Right cardiac atrium (tissue), 5 donors: Measurements from ENCODE around the gene KCNK4. TPM values are rescaled to one million over a fixed set of nuclear protein-coding genes. Genes with fewer than 3 reads are reported as not detected.

Experiments used
- ATAC-seq, 2 donors: fragments of 200-7000 bp; cut with Tn5 transposase; one replicate each; pipeline versions ENCODE4 v1.8.0 to v1.9.1; 2020; ENCODE audit warnings: moderate library complexity in 2 of 2, mild to moderate bottlenecking in 1 of 2
- DNase-seq, 3 donors: peaks; one replicate each; pipeline ENCODE4 v3.0.0-alpha.2; 2020
- H3K27ac ChIP-seq: one replicate; pipeline ENCODE4 v1.5.1; 2013; ENCODE audit warnings: mild to moderate bottlenecking, low read length, control low read depth, moderate library complexity
- H3K27me3 ChIP-seq: one replicate; pipeline ENCODE4 v1.6.1; 2013; ENCODE audit not compliant: control insufficient read depth, insufficient read depth
- H3K4me1 ChIP-seq: one replicate; pipeline ENCODE4 v1.6.1; 2013; ENCODE audit warnings: low read length; ENCODE audit not compliant: control insufficient read depth, insufficient read depth
- H3K4me3 ChIP-seq: one replicate; pipeline ENCODE4 v1.5.1; 2013; ENCODE audit warnings: low read length, control low read depth
- H3K9me3 ChIP-seq: one replicate; pipeline ENCODE4 v1.6.1; 2013; ENCODE audit warnings: low read length; ENCODE audit not compliant: control insufficient read depth
- WGBS: extraction: QIAGEN DNeasy Blood & Tissue Kit; methylation state at CpG from one replicate; pipeline ENCODE4 v1.1.7; 2013; 5-methylcytosine and 5-hydroxymethylcytosine counted together
- intact Hi-C, 4 donors: fragments of 100-400 bp; cut with DNase I; formaldehyde crosslinking; loops; one replicate each; pipeline versions ENCODE4 v1.11.0 to v1.14.0; 2022 to 2023
- polyA plus RNA-seq: library from polyadenylated mRNA; stranded (reverse); fragments of 200-250 nt; gene quantifications from one replicate; pipeline ENCODE4 v1.2.3, GENCODE V29; 2013
- total RNA-seq, 4 donors: library from RNA; stranded (reverse); fragmentation: NEBNext Ultra II Directional; extraction: Animal tissue kit (Norgen Biotek cat#: 25700); gene quantifications; one replicate each; pipeline ENCODE4 v1.2.1, GENCODE V29; 2021
- donor health status: healthy with polysubstance abuse.
- donor health status: DM: no; HTN: yes; CAD: no.
- donor health status: DM: no; HTN: no; CAD: no.
- donor health status: DM: no; HTN: yes; CAD: no; lungs with severe emphysema.
- donor health status: DM: yes; HTN: yes; CAD: no.

KCNK4 gene
- total and polyA plus RNA-seq, 5 donors: 0.05 TPM; not detected in 4

DNA sequence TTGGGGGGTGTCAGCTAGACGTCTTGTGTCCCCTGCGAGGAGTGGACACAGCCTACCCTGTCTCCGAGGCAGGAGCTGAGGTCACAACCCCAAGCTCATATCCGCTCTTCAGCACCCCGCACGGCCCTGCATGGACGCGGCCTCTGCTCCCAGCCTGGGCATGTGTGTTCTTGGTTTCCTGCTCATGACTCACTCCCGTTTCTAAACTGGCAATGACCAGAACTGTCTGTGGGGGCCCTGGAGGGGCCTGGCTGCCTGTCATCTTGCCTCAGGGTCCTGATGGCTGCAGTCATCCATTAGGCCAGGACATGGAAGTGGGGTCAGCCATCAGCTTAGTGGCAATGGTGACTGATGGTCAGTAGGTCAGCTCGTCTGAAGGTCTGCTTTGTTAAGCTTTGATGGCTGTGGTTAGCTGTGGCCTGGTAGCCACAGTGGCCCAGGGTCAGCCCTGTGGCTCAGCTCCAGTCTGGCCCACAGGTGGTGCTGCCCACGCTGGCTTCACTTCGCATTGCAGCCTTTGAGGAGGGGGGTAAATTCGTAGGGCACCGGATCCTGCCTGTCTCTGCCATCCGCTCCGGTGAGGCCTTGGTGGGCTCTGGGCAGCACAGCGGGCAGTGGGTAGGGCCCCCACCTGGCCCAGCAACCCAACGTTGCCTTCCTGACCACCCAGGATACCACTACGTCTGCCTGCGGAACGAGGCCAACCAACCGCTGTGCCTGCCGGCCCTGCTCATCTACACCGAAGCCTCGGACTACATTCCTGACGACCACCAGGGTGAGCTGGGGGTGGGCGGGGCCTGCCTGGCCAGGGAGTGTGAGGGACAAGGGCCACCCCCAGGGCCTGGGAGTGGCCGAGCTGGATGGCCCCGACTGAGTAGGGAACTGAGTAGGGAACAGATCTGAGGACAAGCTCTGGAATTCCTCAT lies 27.8 kb upstream of the KCNK4 start:
- intact Hi-C loops: no loop called here
- ATAC-seq: no peak
- WGBS: 80% methylated on average over 29 of the region's 29 CpGs
- no peak overlapping the region for H3K27ac ChIP-seq
- H3K4me1 ChIP-seq: no peaks in the 10 kb centered on the region
- H3K27me3 ChIP-seq: no peaks in the 10 kb centered on the region
- H3K4me3 ChIP-seq: no peak overlapping the region
- H3K9me3 ChIP-seq: no peaks in the 10 kb centered on the region
- DNase-seq: peak in 2 of 3 donors; percentile 56 to 64

DNA sequence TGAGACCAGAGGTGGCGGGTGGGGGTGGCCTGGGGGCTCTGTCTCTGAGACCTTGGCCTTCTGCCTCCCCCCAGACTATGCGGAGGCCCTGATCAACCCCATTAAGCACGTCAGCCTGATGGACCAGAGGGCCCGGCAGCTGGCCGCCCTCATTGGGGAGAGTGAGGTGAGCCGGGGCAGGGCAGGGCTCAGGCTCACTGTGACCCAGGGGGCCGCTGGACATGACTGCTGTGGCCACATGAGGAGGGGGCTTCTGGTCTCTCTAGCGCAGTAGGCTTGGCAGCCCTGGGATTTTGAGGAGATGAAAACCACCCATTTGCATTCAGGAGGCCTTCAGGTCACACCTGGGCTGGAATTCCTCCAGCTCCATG lies 27.2 kb upstream of the KCNK4 start:
- H3K9me3 ChIP-seq: no peaks in the 10 kb centered on the region
- ATAC-seq: no peak
- H3K4me1 ChIP-seq: no peaks in the 10 kb centered on the region
- 91% methylated on average over 8 of the region's 8 CpGs for WGBS
- intact Hi-C loops: no loop called here
- H3K27me3 ChIP-seq: no peaks in the 10 kb centered on the region
- DNase-seq: peak in 2 of 3 donors; percentile 40 to 58
- no peak overlapping the region for H3K27ac ChIP-seq
- H3K4me3 ChIP-seq: no peak overlapping the region

DNA sequence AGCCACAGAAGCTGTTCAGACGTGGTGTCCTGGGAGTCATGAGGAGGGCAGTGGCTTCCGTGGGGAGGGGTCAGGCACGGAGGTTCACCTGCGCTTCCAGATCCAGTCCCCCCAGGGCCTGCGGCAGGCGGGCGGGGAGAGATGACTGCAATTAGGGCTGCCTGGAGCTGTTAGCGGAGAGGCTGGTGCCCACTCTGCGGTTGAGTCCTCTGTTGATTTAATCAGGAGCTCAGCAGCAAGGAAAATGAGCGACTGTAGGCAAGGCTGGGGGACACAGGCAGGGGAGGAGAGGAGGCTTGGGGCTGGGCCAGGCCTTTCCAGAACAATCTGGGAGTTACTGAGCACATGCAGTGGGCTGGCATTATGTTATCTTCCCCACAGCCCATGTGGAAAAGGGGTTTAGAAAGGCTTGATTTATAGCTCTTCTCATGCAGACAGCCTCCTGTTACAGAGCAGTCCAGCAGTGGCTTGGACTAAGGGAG lies 26.7 kb upstream of the KCNK4 start:
- H3K4me1 ChIP-seq: no peaks in the 10 kb centered on the region
- no peaks in the 10 kb centered on the region for H3K9me3 ChIP-seq
- no peaks in the 10 kb centered on the region for H3K27me3 ChIP-seq
- no peak overlapping the region for H3K4me3 ChIP-seq
- peak in 2 of 3 donors; percentile 31 to 57 for DNase-seq
- ATAC-seq: no peak
- WGBS: 87% methylated on average over 10 of the region's 10 CpGs
- intact Hi-C loops: no loop called here
- H3K27ac ChIP-seq: no peak overlapping the region

DNA sequence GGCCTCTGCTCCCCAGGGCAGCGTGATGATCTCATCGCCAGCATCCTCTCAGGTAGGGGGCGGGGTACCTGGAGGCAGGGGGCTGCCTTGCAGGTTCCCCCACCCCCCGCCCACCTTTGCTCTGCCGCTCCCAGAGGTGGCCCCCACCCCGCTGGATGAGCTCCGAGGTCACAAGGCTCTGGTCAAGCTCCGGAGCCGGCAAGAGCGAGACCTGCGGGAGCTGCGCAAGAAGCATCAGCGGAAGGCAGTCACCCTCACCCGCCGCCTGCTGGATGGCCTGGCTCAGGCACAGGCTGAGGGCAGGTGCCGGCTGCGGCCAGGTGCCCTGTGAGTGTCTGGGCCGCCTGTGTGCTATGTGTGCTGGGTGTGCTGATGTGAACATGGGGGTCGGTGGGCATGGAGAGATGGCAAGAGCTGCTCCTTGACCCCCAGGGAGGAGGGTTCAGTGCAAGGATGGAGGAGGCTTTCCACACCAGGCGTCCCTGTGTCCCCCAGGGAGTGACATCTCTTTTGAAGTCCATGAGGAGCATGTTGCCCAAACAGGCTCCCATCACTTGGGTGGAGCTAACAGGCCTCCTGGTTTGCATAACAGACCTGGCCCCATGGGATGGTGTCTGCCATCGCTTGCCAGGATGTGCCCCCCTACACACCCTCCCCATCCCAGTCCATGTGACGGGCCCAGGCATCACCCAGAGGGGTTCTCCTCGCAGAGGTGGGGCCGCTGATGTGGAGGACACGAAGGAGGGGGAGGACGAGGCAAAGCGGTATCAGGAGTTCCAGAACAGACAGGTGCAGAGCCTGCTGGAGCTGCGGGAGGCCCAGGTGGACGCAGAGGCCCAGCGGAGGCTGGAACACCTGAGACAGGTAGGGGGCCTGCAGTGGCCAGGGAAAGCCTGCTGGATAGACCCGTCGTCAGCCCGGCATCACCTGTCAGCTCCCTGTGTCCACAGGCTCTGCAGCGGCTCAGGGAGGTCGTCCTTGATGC lies 25.6 kb upstream of the KCNK4 start:
- Histone ChIP-seq H3K27ac (no peak overlapping the region), H3K4me1 (no peaks in the 10 kb centered on the region), H3K9me3 (no peaks in the 10 kb centered on the region), H3K4me3 (no peak overlapping the region), H3K27me3 (no peaks in the 10 kb centered on the region)
- 93% methylated on average over 35 of the region's 35 CpGs for WGBS
- ATAC-seq (no peak), DNase-seq (peak in 2 of 3 donors; percentile 61)
- intact Hi-C loops: no loop called here

DNA sequence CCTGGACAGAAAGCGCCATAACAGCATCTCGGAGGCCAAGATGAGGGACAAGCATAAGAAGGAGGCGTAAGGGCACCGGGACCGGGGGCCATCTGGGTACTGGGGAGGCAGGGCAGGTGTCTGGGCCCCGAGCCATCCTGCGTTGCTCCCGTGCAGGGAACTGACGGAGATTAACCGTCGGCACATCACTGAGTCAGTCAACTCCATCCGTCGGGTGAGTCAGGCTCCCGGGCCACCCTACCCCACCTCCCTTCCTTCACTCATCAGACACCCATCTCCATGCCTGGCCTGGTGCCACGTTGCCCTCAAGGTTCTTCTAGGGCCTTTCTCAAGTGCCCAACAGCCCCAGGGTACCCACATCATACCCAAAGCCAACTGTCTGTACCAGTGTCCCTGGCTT lies 24.8 kb upstream of the KCNK4 start:
- intact Hi-C loops: no loop called here
- no peak overlapping the region for H3K4me3 ChIP-seq
- no peaks in the 10 kb centered on the region for H3K4me1 ChIP-seq
- H3K27me3 ChIP-seq: no peaks in the 10 kb centered on the region
- no peak overlapping the region for H3K27ac ChIP-seq
- H3K9me3 ChIP-seq: no peaks in the 10 kb centered on the region
- DNase-seq (peak in 2 of 3 donors; percentile 71 to 72), ATAC-seq (no peak)
- 90% methylated on average over 15 of the region's 15 CpGs for WGBS

DNA sequence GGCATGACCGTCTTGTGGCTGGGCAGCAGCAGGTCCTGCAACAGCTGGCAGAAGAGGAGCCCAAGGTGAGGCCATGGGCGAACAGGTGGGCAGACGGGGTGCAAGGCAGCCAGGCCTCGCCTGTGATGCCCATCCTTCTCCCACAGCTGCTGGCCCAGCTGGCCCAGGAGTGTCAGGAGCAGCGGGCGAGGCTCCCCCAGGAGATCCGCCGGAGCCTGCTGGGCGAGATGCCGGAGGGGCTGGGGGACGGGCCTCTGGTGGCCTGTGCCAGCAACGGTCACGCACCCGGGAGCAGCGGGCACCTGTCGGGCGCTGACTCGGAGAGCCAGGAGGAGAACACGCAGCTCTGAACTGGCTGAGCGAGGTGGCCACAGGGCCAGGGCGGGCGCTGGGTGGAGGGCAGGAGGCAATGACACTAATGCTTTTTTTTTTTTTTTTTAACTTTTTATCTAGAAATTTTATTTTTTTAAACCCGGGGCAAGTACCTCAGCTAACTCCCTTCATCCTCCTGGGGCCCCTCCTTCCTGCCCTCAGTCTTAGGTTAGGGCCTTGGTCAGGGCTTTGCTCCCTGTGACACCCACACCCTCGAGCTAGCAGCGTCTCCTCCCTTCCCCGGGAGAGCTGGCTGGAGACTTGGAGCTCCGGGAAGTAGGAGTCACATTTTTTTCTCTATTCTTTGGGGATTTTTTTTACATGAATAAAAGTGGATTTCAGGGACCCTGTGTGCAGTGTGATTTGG lies 23.7 kb upstream of the KCNK4 start:
- 74% methylated on average over 27 of the region's 27 CpGs for WGBS

DNA sequence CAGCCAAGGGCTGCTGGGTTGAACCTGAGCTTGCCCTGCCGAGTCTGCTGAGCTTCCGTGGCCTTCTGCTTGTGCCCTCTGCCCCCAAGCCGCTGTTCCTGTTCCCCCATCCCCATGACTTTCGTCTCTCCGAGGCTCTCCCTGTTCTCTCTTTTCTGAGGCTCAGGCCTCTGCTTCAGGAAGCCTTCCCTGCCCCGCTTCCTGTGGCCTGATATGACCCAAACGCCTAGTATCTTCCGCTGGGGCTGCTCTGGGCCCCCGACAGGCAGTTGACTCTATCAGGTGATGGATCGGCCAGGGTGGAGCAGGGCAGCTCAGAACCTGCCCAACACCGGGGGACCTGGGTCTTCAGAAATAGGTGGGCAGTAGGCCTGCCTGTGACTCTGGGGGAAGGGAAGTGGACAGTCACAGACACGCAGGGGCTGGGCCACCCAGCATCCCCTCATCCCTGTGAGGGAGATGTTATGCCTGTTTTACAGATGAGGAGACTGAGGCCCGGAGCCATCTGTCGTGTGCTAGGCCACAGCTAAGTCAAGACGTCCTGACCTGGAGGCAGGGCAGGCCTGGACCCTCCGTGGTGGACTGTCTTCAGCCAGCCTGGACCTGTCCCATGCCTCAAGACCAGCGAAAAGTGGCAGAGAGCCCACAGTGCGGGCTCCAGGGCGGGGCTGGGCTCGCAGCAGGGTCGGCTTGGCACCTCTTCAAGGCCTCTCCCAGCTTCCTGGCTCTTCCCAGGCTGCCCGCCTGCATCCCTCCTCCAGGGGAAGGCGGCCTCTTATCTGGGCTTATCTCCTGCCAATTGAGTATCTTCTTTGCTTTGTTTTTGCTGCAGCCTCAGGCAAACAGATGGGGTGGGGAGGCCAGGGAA lies 22.8 kb upstream of the KCNK4 start:
- WGBS: 26% methylated on average over 23 of the region's 23 CpGs

More for the DNA sequence above, 23.7 kb upstream of the KCNK4 start:
- ATAC-seq (no peak), DNase-seq (peak in 2 of 3 donors; percentile 77 to 83)
- Histone ChIP-seq H3K4me3 (no peak overlapping the region), H3K27me3 (no peaks in the 10 kb centered on the region), H3K9me3 (no peaks in the 10 kb centered on the region), H3K4me1 (no peaks in the 10 kb centered on the region), H3K27ac (peak overlapping the region; percentile 87)
- intact Hi-C loops: no loop called here

DNA sequence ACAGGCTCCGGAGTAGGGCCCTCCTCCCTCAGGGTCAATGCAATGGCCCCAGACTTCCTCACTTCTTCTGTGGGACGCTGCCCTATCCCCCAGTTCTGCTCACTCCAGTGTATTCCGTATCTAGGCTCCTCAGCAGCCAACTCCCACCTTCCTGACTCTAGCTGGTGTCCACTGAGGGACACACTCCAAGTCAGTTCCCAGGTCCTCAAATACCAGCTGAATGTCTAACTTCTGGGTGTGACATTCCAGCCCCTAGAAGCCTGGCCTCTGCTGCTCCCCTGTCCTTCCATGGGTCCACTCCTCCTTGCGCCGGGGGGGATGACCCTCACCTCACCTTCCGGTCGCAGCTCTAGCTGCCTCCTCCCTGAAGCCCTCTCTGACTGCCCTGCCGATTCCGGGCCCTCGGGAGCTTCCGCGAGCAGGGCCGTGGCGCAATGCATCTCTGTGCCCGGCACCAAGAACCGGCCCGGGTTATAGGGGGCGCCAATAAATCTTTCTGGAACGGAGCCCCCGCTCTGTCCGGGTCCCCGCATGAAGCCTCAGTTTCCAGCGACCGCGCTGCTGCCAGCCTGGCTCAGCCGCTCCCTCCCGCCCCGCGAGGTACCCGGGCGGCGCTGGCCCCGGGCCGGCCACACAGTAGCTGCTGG lies 22.1 kb upstream of the KCNK4 start:
- DNase-seq (peak; percentile 82 to 88 (median 88)), ATAC-seq (peak; percentile 12 to 38)
- H3K4me3 ChIP-seq: peak overlapping the region; percentile 46
- no peaks in the 10 kb centered on the region for H3K9me3 ChIP-seq
- H3K27ac ChIP-seq: peak overlapping the region; percentile 87
- no peaks in the 10 kb centered on the region for H3K4me1 ChIP-seq
- intact Hi-C loops: no loop called here
- under 1% methylated on average over 34 of the region's 34 CpGs for WGBS
- no peaks in the 10 kb centered on the region for H3K27me3 ChIP-seq

More for the DNA sequence above, 22.8 kb upstream of the KCNK4 start:
- H3K4me3 ChIP-seq: peak overlapping the region; percentile 46
- no peaks in the 10 kb centered on the region for H3K27me3 ChIP-seq
- intact Hi-C loops: no loop called here
- no peaks in the 10 kb centered on the region for H3K4me1 ChIP-seq
- peak; percentile 3 to 26 for ATAC-seq
- H3K27ac ChIP-seq: peak overlapping the region; percentile 87
- DNase-seq: peak; percentile 88 to 94 (median 92)
- H3K9me3 ChIP-seq: no peaks in the 10 kb centered on the region

DNA sequence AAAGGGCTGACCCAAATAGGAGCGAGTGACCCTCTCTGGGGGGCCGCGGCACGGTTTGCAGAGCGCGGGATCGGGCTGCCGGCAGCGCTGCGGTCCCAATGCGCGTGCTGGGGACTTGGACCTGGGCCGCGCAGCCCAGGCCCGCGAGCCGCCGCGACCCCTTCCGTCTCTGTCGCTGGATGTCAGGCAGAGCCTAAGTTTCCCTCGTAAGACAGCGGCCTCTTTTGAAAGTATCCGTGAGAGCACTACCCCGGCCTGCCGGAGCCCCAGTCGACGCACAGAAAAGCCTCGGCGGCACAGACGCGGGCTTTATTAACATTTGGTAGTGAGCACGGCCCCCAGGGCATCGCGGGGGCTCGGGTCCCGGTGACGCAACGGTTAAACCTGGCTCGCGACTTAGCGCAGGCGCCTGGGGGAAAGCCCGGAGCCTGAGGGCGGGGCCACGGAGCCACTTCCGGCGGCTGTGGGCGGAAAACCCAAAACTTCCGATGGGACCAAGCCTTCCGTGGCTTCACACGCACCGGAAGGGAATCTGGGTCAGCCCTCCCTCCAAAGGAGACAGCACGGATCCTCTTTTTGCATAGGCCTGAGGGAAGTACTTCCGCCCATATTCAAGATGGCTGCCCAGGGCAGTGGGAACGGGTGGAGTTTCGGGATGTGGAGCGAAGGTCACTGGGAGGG lies 21.4 kb upstream of the KCNK4 start:
- Histone ChIP-seq H3K27ac (peak overlapping the region; percentile 99), H3K4me3 (peak overlapping the region; percentile 69), H3K4me1 (no peaks in the 10 kb centered on the region), H3K9me3 (no peaks in the 10 kb centered on the region), H3K27me3 (no peaks in the 10 kb centered on the region)
- WGBS: under 1% methylated on average over 58 of the region's 58 CpGs
- DNase-seq (peak; percentile 97 to 99 (median 99)), ATAC-seq (peak; percentile 87 to 92)
- intact Hi-C loops: no loop called here
